GF-D8 (cell line): Measurements from ENCODE around the gene LYSMD4.
"Not testable (repeated sequence)": the region's sequence is repeated elsewhere in the genome, so short reads cannot be mapped to it uniquely, and the experiment has no call there.

Experiments
- DNase-seq: peaks from one replicate; lab custom pipeline; 2025; lab: John Stamatoyannopoulos, UW

Gene LYSMD4

DNA sequence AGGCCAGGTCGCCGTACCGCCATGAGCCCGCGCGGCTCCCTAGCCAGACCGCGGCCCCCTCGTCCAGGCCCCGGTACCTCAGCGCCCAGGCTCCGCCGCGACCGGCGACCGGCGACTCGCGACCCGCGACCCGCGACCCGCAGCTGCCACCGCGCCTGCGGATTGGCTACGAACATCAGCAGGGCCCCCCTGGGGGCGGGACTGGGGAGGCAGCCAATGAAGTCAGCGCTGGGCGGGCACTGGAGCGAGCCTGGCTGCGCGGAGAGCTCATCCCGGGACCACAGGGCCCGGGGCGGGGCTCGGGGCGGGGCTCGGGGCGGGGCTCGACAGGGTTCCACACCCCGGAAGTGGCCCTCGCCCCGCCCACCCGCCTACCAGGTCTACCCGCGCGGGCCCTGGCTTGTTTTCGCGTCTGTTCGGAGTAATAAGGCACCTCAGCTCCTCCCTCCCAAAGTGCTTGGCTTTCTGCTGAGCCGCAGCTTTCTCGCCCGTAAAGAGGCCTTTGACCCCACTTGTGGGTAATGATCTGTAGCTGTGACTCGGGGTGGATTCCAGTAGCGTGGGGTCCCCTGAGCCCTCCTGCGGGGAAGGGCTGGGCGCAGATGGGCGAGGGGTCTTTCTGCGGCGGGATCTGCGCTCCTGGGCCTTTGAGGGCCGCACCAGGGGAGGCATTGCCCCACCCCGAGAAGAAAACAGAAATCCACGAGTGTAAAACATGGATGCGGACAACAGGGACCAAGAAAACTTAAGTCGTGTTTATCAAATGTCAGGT, at the start of gene LYSMD4:
LYSMD4 (minus strand) TSS at position 170 of the 772 bp plus-strand sequence. CDS start 1,438 bp downstream, outside the sequence.
- peak; percentile 82 for DNase-seq

DNA sequence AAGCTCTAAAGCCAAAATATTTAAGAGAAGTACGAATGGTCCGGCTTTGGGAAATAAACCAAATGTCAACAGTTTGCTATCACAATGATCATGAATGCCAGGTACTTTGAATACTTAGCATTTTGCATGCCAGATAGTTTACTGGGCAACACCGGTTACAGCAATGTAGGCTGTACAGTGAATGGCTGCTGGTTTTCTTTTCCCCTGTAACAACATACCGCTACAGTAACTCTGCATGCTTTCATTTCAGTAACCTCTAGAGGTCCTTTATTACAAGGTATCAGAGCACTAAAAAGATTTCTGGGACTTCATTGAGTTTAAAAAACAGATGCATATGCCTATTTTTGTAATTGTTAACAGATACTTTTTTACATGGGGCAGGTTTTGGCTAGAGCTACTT, 48.8 kb upstream of the LYSMD4 start:
- not testable (repeated sequence) for DNase-seq

DNA sequence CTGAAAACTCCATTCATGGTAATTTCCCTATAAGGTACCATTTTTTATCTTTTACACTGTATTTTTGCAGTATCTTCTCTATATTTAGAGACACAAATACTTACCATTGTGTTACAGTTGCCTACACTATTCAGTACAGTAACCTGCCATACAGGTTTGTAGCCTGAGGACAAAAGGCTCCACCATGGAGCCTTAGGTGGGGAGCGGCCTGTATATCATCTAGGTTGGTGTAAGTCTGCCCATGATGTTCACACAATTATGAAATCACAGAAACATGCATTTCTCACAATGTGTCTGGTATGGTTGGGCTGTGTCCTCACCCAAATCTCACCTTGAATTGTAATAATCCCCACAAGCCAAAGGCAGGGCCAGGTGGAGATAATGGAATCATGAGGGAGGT, 43.9 kb upstream of the LYSMD4 start:
- DNase-seq, result no peak

DNA sequence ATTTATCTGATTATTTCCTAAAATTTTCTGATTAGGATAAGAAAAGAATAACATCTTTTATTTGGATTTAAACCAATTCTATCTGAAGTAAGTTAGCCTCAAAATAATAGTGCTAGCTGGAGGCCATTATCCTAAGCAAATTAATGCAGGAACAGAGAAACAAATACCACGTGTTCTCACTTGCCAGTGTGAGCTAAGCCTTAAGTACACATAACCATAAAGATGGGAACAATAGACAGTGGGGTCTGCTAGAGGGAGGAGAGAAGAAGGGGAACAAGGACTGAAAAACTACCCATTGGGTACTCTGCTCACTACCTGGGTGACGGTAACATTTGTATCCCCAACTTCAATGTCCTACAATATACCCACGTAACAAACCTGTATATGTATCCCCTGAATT, 31.3 kb upstream of the LYSMD4 start:
- DNase-seq, result no peak

DNA sequence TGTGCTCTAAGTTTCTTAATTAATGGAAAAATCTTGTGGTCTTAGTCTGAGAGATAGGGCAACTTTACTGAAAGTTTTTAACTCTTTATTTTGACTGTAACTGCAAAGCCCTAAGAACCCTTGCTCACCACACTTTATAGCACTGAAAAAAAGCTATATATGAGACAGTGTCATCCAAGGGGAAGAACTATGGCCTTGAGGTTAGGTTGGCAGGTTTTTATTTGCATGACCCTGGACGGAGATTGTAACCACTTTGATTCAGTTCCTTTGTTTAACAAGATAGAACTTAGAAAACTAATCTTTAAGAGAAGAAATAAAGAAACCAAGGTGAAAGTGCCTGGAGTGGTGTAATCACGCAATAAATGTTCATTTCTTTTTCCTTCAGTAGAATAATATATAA, 30.6 kb upstream of the LYSMD4 start:
- DNase-seq, result no peak

DNA sequence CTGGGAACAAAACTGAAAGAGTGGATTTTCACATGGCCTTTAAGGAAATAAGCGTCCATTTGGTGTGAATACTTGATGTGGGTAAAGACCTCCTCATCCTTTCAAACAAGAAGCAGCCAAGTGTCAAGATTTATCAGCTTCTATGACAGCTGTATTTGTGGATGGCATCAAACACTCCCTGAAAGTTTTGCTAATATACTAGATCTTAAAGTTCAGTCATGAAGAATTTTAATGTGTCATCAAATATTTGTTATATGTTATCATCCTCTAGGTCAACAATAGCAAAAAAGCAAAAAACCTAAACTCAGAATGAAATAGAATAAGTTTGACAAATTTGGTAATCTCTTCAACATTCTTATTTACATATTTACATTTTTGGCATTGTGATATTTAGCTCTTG, 29.1 kb upstream of the LYSMD4 start:
- no peak for DNase-seq

DNA sequence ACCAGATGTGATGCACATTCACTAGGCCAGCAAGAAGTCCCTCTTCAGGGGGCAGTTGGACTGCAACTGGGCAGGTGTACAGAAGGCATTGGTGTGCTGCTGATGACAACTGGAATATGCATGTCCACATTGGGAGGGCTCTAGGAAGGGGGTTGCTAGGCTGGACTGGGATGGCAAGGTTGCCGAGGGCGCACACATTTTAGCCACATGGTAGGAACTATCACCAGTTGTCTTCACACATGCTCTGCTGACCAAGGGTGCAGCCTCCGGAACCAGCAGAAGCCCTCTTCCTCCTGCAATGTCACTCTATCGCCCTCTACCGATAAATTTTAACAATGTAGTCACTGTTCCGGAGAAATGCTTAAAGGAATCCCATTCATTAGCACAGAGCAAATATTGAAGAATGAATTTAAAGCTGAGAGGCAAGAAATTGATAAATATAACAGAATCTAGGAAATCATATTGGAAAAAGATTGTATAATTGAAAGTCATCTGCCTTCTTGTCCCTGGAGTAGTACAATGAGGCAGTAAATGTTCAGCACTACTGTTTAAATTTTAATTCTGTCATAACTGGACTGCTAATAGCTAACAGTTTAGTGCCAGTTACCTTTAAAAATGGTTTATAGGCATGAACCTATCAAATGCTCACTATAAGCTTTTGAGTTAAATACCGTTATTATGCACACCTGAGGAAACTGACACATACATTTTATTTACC, 22.6 kb upstream of the LYSMD4 start:
- no peak for DNase-seq

DNA sequence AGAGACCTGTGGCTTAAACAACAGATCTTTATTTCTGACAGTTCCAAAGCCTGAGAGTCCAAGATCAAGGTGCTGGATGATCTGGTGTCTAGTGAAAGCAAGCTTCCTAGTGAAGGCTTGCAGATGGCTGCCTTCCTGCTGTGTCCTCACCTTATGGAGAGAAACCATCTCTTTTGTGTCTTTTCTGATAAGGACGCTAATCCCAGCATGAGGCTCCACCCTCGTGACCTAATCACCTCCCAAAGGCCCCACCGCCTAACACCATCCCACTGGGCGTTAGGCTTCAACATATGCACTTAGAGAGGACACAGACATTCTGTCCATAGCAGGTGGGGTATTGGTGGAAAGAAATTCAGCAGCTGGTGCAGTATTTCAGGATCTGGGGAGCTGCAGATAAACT, 19.8 kb upstream of the LYSMD4 start:
- DNase-seq, result no peak

DNA sequence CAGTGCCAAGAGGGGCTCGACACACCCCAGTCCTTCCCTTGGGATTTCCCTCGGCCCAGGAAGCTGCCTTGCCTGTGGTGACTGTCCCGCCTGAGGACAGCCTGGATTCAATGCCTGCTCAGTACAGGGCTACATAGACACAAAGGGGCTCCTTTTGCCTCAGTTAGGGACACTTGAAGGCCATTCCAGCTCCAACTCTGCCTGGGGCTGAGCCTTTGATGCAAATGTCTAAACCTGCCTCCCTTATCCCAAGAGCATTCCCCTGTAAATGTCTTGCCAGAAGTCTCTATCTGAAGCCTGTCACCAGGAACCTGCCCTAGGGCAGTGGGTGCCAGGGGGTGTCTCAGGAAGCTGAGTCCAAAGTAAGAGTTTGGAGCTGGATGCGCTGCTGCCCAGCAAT, 19.3 kb upstream of the LYSMD4 start:
- DNase-seq, result no peak

DNA sequence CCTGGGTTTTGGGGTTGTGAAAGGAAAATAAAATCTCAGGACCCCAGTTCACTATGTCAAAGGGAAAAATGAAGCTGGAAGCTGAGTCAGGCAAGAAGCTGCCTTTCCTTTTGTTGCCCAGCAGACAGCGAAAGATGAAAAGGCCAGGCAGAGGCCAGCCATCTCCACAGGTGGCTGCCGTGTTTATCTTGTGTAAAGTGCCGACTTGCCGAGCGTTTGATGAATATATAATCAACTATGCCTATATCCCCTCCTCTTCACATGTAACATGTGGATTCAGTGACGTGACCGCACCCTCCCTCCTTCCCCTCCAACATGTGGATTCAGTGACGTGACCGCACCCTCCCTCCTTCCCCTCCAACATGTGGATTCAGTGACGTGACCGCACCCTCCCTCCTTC, 17.1 kb upstream of the LYSMD4 start:
- DNase-seq, result not testable (repeated sequence)

DNA sequence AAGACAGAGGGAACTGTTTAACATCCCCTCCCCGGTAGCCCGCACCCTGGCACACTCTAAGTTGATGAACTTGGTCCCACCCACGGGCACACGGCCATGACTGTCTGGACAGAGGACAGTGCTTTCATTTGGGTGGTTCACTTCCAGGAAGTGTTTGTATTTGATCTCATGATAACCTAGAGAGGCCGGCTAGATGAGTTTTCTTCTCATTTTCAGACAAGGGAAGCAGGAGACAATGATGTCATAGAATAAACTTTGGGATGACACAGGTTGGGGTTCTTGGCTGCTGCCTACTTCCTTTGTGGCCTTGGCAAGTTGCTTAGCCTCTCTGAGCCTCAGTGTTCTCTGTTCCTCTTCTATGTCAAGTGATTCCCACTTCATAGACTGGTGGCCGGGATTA, 16.1 kb upstream of the LYSMD4 start:
- no peak for DNase-seq

DNA sequence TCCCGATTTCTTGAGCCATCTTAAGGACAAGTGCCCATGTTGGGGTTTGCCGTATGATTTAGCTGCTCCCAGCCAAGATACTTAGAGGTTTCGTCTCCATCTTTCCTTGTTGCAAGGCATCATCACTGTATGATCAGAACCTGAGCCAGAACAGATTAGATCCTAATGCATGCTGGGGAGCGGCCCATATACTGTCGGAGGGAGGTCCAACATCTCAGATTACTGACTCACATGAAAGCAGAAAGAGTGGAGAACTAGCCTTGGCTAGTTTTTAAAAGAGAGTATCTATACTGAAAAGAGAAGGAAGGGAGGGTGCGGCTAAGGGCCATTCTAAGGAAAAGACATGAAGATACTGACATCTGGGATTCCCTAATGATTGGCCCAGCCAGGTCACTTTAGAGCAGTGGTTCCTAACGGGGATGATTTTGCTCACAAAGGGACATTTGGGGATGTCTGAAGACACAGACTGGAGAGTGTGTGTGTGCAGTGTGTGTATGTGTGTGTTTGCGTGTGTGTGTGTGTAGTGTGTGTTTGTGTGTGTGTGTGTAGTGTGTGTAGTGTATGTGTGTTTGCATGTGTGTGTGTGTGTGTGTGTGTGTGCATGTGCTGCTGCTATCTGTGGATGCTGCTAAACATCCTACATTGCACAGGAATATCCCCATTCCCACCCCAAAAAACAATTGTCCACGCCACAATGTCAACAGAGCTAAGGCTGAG, 12.3 kb upstream of the LYSMD4 start:
- no peak for DNase-seq

DNA sequence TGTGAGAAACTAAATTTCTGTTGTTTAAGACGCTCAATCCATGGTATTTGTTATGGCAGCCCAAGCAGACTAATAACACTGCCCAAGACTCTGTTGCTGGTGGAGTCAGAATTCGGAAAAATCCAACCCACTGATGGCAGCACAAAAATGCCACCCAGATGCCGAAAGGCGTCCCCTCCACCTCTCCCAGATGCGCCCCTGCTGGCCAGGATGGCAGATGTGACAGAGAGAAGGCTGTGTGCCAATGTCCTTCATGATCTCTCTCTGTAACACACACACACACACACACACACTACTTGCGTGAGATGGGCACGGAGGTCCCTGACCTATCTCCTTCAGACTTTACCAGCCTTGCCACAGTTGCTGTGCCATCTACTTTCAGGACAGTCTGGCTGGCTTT, 10.9 kb upstream of the LYSMD4 start:
- DNase-seq, result no peak

DNA sequence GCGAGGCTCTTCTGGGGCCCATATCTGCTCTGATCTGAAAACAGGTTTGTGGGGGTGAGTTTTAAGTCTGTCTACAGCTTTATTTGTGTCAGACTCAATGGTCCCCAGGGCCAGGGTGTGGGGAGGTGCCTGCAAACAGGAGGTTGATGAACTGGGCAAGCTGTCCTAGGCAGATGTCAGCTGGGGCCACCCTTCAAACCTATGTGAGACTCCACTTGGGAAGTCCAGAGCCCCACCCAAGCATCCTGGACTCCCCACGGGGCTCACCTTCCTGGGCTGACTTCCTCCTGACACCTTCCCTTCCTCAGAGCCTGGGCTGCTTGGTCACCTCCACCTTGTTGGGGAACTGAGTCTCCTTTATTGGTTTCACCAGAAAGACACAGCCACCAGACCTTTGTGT, 8.6 kb upstream of the LYSMD4 start:
- DNase-seq, result no peak

DNA sequence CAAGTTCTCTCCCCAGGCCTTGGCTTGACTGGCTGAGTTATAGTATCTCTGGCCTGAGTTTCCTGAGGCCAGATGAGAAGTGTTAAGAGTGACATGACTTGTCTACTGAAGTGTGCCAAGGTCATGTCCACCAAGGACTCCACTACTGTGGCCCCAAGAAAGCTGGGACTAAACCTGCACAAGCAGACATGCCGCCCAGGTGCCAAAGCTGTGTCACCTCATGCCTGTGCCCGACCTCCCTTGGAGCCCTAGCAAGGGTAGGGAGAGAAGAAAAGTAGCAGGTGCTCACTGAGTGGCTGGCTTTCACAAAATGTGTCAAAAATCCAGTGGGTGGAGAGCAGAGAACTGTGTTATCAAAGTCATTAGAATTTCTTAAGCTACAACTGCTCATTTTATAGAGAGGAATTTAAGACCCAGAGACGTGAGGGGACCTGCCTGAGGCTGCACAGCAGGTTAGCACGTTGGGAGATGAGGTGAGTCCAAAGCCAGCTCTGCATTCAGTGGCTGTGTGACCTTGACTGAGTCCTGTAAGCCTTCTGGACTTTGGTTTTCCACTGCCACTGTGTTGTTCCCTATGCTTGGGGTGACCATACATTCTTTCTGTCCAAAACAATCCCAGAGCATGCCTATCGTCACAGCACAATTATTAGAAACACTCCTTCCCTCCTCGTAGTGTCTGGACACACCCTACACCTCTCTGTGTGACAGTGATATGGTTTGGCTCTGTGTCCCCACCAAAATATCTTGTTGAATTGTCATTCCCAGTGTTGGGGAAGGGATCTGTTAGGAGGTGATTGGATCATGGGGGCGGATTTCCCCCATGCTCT, 5.0 kb upstream of the LYSMD4 start:
- no peak for DNase-seq

DNA sequence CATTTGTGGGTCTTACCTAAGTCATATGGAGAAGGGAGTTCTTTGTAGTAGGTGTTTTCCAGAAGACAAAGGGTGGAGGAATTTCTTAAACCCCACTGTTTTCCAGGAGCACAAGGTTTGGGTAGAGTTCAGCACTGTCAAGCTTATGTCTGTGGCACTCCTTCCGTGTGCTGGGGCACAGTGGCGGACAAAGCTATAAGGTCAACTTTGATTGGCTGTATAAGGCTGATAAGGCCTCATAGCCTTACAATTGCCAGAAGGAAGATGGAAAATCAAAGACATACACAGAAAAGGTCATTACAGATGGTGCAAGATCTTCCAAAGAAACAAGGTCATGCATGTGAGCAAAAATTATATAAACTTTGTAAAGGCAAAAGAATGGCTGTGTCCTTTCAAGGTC, 3.5 kb upstream of the LYSMD4 start:
- no peak for DNase-seq

DNA sequence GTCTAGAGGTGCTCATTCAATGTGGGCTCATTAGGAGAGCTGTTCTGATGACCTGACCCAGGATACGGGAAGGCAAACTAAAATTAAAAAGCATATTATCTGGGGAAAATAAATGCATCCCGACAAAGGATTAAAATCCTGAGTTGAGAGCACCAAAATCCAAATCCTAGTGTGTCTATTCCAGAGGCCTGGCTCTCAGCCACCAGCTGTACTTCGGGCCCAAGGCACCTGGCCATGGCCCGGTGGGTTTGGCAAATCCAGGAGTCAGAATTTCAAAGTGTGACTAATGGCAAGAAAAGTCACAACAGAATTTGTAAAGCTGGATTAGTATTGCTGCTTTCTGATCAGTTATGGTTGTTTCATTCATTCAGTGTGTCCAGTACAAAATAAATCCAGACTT, 2.6 kb upstream of the LYSMD4 start:
- DNase-seq, result no peak

DNA sequence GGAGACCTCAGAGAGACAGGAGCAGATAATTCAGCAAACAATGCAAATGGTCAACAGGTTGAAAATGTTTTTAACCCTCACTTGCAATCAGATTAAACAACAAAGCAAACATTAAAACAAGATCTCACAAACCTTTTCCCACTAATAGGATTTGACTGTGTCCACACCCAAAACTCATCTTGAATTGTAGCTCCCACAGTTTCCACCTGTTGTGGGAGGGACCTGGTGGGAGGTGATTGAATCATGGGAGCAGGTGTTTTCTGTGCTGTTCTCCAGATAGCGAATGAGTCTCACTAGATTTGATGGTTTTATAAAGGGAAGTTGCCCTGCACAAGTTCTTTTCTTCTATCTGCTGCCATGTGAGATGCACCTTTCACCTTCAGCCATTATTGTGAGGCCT, 1.3 kb upstream of the LYSMD4 start:
- DNase-seq, result no peak

DNA sequence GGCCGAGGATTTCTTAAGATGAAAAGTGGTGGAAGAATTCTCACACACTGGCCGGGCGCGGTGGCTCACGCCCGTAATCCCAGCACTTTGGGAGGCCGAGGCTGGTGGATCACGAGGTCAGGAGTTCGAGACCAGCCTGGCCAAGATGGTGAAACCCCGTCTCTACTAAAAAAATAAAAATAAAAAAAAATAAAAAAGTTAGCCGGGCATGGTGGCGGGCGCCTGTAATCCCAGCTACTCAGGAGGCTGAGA, 729 bp upstream of the LYSMD4 start:
- not testable (repeated sequence) for DNase-seq

DNA sequence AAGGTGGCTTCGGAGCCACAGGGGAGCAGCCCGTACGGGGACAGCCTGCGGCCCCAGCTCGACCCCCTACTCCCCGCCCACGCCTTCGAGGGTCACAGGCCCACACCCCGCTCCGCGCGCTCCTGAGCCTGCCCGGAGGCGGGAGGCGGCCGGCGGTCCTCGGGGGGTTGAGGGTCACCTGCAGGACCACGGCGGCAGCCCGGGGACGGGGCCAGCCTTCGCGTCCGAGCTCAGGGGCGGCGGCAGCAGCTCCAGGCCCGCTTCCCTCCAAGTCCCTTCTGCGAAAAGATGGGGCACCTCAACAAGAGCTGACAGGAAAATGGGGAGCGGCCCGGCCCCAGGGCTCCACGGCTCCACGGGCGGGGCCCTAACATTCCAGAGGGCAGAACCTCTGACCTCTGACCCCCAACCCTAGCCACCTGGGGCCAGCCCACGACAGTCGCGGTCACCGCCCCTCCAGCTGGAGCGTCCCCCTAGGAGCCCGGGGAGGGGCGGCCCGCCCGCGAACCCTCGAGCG, 428 bp downstream of the LYSMD4 start:
- no peak for DNase-seq

DNA sequence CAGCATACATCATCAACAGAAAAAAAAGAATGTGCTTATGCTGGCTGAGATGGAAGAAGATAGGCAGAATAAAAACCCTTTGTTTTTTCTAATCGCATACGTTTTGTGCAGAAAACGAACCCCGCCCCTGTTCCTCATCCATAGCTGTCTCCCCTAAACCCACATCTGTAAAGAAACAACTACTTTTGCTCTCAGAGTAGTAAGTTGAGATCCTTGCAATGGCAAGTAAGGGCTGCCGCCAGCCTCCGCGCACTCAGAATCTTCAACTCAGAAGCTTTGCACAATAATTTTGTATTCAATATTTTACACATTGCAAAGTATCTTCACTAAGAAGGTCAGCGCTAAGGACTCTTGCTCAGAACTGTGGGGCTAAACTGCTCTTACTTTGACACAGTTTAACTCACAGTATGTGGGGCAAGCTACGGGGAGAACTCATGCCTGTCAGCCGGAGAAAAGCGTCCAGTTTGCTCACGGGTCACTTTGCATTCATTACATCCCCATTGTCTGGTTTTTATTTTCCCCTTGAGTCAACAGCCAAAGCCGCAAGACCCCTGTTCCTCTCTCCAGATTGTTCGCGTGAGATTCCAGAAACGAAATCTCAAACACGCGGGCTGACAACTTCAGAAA, 1.0 kb downstream of the LYSMD4 start:
- DNase-seq, result no peak
